NCI-H526 (cell line): ENCODE results near the gene SCRT2.

ENCODE experiments used
- DNase-seq, 2 experiments: peaks; one replicate each; lab custom pipeline; 2025; lab: John Stamatoyannopoulos, UW

The SCRT2 gene

DNA sequence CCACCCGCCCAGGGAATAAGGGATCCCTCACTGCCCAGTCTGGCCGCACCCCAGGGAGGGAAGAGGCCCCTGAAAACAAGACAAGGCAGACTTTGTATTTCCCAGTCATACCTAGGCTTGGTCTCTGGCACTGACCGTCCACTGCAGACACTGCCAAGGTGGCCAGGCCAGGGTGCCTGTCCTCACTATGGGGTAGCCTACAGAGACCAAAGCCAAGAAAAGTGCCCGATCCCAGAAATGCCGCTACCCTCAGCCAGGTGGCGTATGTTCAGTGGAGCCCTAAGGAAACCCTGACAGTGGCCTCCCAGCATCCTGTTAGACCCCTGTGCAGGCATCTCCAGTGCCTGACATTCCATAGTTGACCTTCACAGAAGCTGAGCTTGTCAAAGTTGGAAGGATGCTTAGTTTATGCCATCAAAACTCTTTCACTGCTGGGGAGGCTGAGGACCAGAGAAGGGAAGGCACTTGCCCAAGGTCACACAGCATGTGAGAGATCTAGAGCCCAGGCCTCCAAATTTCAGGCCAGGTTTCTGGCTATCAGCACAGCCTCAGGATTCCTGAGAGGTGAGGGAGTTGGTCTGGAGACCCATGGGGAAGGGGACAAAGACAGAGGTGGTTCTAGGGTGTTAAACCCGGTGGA lies 2.5 kb downstream of the SCRT2 start:
- peak; percentile 65 to 82 for DNase-seq

DNA sequence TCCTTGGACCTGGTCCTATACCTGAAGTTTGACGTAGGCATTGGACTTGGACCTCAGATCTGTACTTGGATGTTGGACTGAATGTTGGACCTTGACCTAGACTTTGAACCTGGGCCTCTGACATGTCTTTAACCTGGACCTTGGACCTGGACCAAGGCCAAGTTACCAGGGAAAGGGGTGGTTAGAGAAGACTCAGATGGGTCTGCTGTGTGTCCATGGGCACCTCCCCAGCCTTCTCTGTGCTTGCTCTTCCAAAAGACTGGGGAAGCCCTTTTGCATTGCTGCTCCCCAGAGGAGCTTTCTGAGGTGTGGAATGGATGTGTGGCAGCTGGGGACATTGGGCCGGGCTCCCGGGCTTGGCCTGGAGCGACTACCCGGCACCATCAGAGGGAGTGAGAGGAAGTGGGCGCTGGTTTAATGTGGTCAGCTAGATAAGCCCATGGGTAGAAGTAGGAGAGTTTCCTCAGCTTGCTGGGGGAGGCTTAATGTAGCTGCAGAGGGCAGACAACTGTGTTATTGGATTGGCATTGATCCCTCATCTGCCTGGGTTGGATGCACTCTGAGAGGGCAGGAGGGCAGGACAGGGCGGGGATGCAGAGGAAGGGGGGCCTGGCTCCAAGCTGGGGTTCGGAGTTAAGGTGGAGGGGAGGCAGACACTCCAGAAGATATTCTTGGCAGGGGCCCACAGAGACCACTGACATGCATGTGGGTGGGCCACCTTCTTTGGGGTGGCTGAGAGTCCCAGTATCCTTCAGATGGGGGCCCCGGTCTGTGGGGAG lies 4.2 kb downstream of the SCRT2 start:
- no peak for DNase-seq

- DNase-seq, result no peak
Measured at GRCh38 chr20:669573-669972, 6.0 kb downstream of the SCRT2 start.

DNA sequence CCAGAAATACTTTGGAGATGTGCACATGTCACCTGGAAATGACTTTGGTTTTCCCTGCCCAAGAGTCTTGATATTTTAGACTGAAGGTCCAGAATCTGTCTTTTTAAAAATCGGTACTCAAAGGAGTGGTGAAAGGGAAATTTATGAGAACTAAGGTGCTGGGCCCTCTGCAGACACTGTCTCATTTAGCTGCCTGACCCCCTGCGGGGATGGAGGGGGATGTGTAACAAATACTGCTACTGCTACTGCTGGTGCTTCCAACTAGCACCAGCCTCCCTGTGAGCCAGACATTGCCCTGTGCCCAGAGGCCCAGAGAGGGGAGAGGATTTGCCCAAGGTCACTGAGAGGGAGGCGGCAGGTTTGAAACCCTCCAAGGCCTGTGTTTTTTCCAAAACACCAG lies 7.0 kb downstream of the SCRT2 start:
- no peak for DNase-seq

DNA sequence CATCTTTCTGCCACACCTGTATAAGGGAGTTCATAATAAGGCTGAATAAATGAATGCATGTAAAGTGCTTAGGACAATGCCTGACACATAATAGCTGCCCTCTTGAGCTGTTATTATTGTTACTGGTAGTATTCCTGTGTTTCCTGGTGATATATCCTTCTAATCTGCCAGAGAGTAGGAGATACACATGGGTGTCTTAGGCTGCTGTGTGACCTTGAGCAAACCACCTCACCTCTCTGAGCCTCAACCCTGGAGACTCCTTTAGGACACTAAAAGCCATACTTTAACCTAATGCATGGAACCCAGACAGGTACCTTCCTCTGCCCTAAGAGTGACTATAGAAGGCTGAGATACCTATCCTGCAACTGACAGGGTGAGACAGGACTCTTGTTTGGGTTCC lies 7.6 kb downstream of the SCRT2 start:
- no peak for DNase-seq

DNA sequence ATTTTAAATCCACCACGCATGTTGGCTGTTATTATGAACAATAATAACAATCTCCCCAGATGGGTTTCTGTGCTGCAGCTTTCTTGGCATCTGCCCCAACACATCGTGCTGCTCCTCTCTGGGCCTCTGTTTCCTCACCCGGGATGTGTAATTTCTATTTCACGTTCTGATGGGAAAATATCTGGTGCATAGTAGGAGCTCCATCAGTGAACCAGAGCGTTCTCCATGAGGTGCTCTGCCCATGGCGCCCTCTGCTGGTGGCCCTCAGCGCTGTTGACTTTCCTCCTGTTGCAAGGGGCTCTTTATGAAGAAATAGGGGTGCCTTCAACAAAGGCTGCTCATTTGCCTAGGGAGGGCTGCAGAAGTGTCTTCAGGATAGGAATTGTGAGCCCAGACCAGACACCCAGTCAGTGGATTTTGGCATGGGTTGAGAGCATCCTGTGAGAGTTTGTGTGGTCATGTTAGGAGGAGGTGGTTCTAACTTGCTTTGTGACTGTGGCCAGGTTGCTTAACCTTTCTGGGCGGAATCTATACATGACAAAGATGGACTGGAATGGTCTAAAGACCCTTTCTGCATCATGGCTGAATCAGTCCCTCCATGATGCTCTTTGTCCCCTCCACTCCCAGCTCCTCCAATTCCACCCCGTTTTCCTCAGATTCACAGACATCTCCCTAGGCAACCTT lies 8.1 kb downstream of the SCRT2 start:
- DNase-seq, result peak in 1 of 2 experiments; percentile 62

DNA sequence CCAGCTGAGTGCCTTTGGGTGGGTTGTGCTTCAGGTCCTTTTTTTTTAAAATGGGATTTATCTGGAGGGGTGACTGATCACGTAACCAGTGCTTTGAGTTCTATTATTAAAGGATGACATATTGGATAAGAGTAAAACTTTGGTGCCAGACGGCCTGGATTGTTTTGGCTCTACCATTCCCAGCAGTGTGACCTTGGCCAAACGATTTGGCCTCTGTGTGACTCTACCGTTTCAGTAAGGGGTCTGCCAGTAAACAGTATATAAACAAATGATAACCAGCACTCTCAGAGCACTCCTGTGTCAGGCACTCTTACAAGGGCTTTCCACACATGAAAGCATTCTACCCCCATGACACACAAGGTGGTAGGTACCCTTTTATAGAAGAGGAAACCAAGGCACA lies 8.7 kb downstream of the SCRT2 start:
- DNase-seq, result no peak

GRCh38 chr20:665276-665675 lies 10.3 kb downstream of the SCRT2 start:
- no peak for DNase-seq

- no peak for DNase-seq
Measured at GRCh38 chr20:664576-664975, 11.0 kb downstream of the SCRT2 start.

DNA sequence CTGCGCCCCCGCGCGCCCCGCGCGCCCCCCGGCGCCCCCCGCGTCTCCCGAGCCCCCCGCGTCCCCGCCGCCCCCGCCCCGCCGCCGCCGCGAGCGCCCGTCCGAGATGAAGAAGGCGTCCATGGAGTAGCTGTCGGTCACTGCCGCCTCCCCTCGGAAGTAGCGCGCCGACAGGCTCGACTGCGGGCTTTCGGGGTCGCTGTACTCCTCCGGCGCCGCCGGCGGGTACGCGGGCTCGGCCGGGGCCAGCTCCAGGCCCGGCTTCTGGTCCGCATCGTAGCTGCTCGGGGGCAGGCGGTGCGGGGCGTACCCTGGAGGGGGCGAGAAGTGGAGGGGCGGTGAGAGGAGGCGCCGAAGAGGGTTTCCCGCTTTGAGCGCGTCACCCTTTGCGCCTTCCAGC lies 11.5 kb downstream of the SCRT2 start:
- DNase-seq, result no peak

GRCh38 chr20:663315-664090 lies 12.1 kb downstream of the SCRT2 start:
- peak in 1 of 2 experiments; percentile 70 for DNase-seq

DNA sequence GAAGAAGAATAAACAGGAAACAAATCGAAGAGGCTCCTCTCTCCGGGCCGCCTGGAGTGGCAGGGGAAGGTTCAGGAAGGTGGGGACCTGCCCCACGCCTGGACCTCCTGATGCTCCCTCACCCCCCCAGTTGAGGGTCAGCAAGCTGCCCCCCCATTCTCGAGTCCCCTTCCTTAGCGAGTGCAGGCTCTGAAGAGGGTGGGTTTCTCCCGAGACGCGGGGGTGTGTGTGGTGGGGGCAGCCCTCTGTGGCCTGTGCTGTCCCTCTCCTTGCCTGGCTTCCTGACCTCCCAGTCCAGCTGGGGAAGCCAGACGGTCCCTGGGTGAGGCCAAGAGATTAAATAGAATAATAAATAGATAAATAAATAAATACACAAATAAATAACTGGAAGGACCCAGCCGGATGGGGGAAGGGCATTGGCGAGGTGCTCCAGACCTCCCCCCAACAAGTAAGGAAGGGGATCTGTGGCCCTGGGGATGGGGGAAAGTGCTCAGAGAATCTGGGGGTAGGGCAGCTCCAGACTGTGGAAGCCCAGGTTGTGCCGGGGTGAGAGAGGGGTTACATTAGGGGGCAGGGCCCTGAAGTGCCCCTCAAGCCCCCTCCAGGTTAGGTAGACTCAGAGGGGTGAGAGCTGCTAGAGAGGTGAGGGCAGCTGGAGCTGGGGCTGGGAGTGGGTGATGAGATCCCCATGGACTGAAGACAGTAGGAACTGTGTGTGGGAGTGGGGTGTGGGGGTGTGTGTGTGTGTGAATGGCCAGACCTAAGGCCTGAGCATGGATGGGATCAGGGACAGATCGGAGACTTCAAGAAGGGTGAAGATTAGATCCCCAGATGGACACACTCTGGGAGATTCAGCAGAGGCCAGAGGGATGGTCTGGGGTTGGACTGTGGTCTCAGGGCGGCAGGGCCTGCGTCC lies 13.1 kb downstream of the SCRT2 start:
- no peak for DNase-seq

GRCh38 chr20:661474-662270 lies 13.9 kb downstream of the SCRT2 start:
- peak in 1 of 2 experiments; percentile 81 for DNase-seq

GRCh38 chr20:658731-659291 lies 16.8 kb downstream of the SCRT2 start:
- DNase-seq, result no peak

DNA sequence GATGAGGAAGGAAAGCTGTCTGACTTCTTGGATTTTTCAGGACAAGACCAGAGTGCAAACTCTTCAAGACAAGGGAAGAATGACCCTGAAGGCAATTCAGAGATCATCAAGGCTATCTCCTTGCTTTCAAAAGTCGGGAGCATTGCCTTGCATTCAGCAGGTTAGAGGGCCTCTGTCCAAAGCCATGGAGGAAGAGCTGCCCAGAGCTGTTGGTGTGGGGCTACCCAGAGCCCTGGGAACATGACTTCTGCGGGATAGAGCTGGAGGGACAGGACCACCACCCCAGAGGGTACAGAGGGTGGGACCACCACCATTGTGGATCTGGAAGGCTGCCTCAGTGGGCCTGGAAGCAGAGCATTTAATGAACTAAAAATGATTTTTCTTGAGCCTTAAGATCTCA lies 17.4 kb downstream of the SCRT2 start:
- no peak for DNase-seq

- no peak for DNase-seq
Measured at GRCh38 chr20:655726-656624, 19.6 kb downstream of the SCRT2 start.

GRCh38 chr20:654417-654750 lies 21.2 kb downstream of the SCRT2 start:
- no peak for DNase-seq

- no peak for DNase-seq
Measured at GRCh38 chr20:653590-654416, 21.8 kb downstream of the SCRT2 start.
